GM19238 (cell line): ENCODE measurements around the gene MUC5B.

Experiments used
- DNase-seq: peaks from one replicate; pipeline ENCODE4 v3.0.0; 2011; ENCODE audit warnings: low spot score; ENCODE audit not compliant: insufficient read length

Gene MUC5B

GRCh38 chr11:1296287-1296686 is 73.4 kb downstream of the MUC5B start:
- no peak for DNase-seq

- no peak for DNase-seq
These were observed 74.2 kb downstream of the MUC5B start for GRCh38 chr11:1297011-1297575.

- no peak for DNase-seq
These were observed 75.0 kb downstream of the MUC5B start for GRCh38 chr11:1297576-1298473.

- DNase-seq = no peak
These were observed 76.0 kb downstream of the MUC5B start for GRCh38 chr11:1298695-1299492.

GRCh38 chr11:1299621-1300020 is 76.8 kb downstream of the MUC5B start:
- DNase-seq = no peak

- DNase-seq = no peak
These were observed 77.3 kb downstream of the MUC5B start for GRCh38 chr11:1300121-1300520.

GRCh38 chr11:1300569-1301187 is 77.8 kb downstream of the MUC5B start:
- DNase-seq = no peak

GRCh38 chr11:1301220-1302000 is 78.5 kb downstream of the MUC5B start:
- no peak for DNase-seq

GRCh38 chr11:1302041-1302460 is 79.2 kb downstream of the MUC5B start:
- no peak for DNase-seq

GRCh38 chr11:1302461-1303125 is 79.7 kb downstream of the MUC5B start:
- DNase-seq = no peak

- DNase-seq = no peak
These were observed 80.4 kb downstream of the MUC5B start for GRCh38 chr11:1303126-1303821.

GRCh38 chr11:1303973-1304372 is 81.1 kb downstream of the MUC5B start:
- DNase-seq = no peak

GRCh38 chr11:1304380-1304779 is 81.5 kb downstream of the MUC5B start:
- DNase-seq = no peak

- no peak for DNase-seq
These were observed 82.2 kb downstream of the MUC5B start for GRCh38 chr11:1305063-1305495.

- no peak for DNase-seq
These were observed 82.7 kb downstream of the MUC5B start for GRCh38 chr11:1305501-1306056.

GRCh38 chr11:1306186-1307162 is 83.6 kb downstream of the MUC5B start:
- DNase-seq = no peak

- no peak for DNase-seq
These were observed 84.5 kb downstream of the MUC5B start for GRCh38 chr11:1307163-1307870.
